GM21825 (cell line): ENCODE data around the gene ERG.

Experiments used
- ATAC-seq: cut with Tn5 transposase; IDR thresholded peaks from one replicate; pipeline ENCODE4 v1.9.1; 2021; ENCODE audit warnings: mild to moderate bottlenecking, moderate library complexity; ENCODE audit not compliant: unreplicated experiment

The ERG gene

DNA sequence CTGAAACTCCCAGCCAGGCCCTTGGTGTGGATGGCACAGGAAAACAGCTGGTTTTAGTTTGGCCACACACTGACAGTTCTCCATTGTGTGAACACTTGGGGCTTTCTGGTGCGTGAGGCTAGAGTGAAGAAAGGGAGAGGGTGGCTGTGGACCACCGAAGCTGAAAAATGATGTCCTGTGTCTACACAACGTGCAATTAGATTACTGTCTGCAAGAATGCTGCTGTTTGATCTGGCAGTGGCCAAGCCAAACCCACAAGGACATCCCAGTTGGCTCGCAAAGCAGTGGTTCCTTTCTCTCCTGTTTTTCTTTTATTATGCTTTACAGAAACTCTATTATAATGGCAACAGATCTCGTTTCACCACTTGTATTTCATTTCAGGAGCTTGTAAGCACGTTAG lies 58.9 kb downstream of the ERG start:
- ATAC-seq = no peak

GRCh38 chr21:38438462-38438893 lies 59.8 kb downstream of the ERG start:
- ATAC-seq = no peak

- no peak for ATAC-seq
These were observed 61.9 kb downstream of the ERG start for GRCh38 chr21:38436341-38436740.

GRCh38 chr21:38434913-38435533 lies 63.3 kb downstream of the ERG start:
- no peak for ATAC-seq

DNA sequence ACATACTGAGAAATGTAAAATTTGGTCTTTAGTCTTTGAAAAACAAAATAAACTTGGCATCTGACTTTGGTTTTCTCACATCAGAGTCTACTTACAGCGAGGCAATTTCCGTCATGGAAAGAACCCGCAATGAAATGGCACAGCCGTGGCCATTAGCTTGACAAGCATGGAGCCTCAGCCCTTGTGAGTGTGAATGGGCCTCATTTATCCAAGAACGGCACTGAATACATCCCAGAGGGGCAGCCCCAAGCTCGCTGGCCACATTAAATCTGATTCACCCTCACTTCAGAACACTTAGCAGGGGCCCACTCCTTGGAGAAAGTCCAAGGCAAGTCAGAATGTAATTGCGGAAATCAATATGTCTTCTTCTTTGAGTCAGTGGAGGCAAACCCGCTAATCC lies 64.8 kb downstream of the ERG start:
- no peak for ATAC-seq

DNA sequence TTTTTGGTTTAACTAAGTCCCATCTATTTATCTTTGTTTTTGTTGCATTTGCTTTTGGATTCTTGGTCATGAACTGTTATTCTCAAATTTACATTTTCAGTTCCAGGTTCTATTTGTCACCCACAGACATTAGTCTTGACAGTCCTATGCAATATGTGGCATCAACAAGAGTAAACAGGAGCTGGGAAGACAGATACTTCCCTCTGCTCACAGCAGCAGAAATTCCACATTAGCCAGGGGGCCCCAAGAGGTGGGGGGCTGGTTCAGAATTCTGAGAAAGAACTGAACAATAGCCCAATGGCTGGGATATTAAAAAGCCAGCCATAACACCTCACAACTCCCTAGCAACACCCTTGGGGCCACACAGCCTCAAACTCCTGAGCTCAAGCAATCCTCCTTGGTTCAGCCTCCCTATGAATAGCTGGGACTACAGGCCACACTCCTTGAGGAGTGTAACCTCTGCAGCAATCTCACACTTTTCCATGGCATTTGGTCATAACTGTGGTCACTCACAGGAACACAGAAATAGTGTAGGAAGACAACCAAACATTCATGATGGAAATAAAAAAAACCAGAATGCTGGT lies 67.8 kb downstream of the ERG start:
- ATAC-seq = no peak

DNA sequence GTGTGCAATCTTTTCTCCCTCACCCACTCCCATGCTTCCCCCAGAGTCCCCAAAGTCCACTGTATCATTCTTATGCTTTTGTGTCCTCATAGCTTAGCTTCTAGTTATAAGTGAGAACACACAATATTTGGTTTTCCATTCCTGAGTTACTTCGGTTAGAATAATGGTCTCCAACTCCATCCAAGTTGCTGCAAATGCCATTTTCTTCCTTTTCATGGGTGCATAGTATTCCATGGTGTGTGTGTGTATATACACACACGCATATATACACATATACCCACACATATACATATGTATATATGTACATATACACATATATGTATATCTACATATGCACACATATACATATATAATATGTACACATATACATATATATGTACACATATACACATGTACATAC lies 69.3 kb downstream of the ERG start:
- no peak for ATAC-seq

GRCh38 chr21:38428211-38428610 lies 70.1 kb downstream of the ERG start:
- ATAC-seq = no peak

GRCh38 chr21:38424305-38425019 lies 73.8 kb downstream of the ERG start:
- ATAC-seq = no peak

DNA sequence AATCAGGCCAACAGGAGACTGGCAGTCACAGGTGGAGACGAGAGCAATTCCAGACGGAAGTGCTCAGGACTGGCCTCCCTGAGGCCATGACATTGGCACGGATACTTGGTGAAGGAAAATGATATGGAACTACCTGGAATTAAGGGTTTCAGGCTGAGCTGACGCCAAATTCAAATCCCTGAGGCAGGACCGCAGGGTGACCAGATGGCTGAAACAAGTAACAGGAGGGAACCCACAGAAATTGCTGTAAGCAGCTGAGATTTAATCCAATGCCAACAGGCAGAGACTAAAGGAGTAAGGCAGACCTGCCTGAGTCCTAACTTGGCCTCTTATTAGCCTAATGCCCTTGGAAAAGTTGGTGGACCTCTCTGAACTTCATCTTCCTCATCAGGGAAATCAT lies 76.2 kb downstream of the ERG start:
- ATAC-seq = no peak

DNA sequence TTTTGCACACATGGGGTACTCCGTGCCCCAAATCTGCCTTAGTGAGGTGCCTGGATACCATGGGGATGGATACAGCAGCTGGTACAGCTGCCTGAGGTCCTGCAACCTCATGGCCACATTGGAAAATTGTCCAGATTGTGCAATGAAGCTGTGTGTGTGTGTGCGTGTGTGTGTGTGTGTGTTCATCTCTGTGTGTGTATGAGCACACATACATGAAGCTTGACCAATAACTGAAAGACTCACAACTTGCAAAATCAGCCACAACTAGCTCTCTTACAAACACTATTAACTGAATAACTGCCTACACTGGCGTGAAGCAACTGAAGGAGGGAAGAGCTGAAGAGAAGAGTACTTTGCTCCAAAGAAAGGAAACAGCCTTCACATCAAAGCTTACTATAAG lies 78.1 kb downstream of the ERG start:
- ATAC-seq = no peak

- ATAC-seq = no peak
These were observed 80.6 kb downstream of the ERG start for GRCh38 chr21:38417726-38418125.

DNA sequence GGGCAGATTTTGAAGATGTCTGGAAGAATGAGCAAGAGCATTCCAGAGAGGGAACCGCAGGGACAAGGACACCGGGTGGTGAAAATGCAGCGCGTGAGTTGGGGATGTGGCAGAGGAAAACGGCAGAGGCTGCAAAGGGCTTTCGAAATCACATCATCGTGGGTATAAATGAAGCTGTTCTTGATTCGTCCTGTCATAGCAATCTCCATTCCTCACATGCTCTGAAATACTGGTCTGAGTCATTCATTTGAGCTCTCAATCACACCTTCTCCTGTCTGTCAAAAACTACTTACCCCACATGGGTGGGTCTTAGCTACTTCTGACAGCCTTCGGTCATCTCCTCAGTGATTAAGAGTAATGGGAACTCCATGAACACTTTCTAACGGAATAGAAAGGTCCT lies 81.5 kb downstream of the ERG start:
- no peak for ATAC-seq

DNA sequence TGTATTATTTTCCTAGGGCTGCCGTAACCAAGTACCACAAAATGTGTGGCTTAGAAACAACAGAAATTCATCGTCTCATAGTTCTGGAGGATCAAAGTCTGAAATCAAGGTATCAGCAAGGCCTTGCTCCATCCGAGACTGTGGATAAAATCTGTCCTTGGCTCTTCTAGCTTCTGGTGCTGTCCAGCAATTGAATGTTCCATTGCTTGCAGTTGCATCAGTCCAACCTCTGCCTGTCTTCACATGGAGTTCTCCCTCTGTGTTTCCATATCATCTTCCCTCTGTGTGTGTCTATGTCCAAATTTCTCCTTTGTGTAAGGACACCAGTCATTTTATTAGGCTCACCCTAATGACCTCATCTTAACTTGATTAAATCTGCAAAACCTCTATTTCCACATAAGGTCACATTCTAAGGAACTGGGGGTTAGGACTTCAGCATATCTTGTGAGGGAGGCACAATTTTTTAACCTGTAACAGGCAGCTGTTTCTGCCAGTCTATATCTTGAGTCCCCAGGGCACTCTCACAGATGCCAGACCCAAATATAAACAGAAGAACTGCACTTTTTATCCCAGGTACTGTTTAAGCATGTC lies 84.2 kb downstream of the ERG start:
- ATAC-seq = no peak

DNA sequence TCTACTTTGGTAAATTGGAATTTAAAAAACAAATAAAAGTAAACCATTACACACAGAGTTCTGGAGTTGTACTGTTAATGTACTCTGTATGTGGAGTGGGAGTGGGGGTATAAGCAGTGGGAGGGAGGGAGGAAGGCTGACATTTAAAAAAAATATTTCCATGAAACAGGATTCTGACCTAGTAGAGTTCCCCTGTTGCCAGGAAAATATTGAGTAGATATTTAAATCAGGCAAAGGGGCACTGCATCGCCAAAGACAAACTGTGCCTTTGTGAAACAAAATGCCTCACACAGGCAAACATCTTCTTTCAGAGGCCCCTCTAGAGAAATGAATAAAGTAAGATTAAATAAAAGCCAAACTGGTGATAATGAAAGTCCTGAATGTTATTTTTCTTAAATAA lies 87.8 kb downstream of the ERG start:
- no peak for ATAC-seq

DNA sequence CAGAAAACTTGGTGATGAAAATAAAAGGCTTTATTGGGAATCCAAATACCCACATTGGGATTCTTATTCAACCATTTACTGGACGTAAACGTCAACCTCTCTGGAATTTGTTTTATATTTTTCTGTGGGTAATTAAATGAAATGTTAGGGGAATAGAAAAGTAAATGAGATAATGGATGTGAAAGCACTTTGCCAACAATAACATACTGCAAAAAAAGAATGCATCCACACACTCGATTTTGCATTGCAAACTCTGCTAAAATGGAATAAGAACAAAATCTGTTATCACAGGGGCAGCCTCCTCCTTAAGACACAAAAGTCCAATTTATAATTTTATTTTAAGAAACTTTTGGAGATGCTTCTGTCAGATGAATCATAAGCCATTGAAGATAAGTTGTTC lies 88.4 kb downstream of the ERG start:
- ATAC-seq = no peak

- no peak for ATAC-seq
These were observed 94.1 kb downstream of the ERG start for GRCh38 chr21:38404177-38404576.

DNA sequence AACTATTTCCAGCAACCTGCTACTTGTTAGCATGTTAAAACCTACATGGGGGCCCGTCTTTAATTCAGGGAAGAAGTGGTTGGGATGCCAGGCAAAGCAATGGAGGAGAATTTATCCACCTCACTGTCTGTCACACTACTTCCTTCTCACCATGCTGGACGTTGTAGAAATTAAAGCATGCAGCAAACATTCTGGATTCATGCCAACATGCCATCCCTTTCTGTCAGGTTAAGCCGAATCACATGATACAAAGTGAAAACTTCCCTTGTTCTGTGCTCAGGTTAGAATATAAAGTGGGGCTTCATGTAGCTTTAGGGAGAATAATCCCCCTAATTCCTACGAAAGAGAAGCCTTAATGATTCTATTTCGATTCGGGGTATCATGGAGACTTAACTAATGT lies 95.5 kb downstream of the ERG start:
- ATAC-seq = no peak

GRCh38 chr21:38402291-38402690 lies 96.0 kb downstream of the ERG start:
- ATAC-seq = no peak

- no peak for ATAC-seq
These were observed 96.9 kb downstream of the ERG start for GRCh38 chr21:38401191-38401926.

DNA sequence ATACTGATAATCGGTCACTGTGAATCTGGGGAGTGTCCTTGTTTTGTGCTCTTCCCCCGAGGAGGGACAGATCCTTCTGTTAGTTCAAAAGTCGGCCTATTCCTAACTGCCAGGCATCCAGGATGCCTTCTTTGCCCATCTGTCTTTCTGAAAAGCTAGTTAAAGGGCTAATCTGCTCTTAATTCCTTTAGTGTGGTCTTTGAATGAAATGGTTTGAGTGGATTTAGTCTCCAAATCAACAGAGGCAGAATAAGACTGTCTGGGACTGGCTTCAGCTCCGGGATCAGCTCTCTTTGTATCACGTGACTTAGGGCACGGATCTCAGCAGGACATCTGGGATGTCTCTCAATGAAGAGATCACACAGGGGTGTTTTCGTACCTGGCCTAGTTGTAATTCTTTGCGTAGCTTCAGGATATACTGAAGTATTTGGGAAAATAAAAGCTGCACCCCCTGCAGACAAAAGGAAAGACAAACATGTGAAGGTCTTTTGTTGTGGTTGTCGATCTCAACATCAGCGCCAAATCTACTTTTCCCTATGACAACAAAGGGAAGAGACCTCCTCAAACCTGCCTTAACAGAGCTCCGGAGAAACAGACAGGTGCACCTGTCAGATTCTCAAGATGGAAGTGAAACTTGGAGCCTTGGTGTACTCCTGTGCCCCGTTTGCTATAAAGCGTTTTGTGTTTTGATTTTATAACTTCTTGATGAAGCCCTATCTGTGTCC lies 97.9 kb downstream of the ERG start:
- no peak for ATAC-seq
